KBM-7 (cell line): Measurements from ENCODE around the gene SUN5.
"Not testable (repeated sequence)": the region's sequence is repeated elsewhere in the genome, so short reads cannot be mapped to it uniquely, and the experiment has no call there.

Experiments
- DNase-seq: peaks from one replicate; pipeline ENCODE4 v3.0.0-alpha.2; 2015
- in situ Hi-C: fragments of 300-500 bp; cut with MboI; formaldehyde crosslinking; loops from 2 replicates; pipeline ENCODE4 v1.14.3; 2020; ENCODE audit warnings: low sequenced_read_pairs, low pct_unique_long_range_greater_than_20kb, mixed read lengths

SUN5 gene, protein sequence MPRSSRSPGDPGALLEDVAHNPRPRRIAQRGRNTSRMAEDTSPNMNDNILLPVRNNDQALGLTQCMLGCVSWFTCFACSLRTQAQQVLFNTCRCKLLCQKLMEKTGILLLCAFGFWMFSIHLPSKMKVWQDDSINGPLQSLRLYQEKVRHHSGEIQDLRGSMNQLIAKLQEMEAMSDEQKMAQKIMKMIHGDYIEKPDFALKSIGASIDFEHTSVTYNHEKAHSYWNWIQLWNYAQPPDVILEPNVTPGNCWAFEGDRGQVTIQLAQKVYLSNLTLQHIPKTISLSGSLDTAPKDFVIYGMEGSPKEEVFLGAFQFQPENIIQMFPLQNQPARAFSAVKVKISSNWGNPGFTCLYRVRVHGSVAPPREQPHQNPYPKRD

GRCh38 chr20:33004141-33004751 lies at the start of gene SUN5:
SUN5 (minus strand) TSS chr20:33004433; CDS start chr20:33004340, 93 bp downstream.
- in situ Hi-C loops, result no loop called here
- no peak for DNase-seq

DNA sequence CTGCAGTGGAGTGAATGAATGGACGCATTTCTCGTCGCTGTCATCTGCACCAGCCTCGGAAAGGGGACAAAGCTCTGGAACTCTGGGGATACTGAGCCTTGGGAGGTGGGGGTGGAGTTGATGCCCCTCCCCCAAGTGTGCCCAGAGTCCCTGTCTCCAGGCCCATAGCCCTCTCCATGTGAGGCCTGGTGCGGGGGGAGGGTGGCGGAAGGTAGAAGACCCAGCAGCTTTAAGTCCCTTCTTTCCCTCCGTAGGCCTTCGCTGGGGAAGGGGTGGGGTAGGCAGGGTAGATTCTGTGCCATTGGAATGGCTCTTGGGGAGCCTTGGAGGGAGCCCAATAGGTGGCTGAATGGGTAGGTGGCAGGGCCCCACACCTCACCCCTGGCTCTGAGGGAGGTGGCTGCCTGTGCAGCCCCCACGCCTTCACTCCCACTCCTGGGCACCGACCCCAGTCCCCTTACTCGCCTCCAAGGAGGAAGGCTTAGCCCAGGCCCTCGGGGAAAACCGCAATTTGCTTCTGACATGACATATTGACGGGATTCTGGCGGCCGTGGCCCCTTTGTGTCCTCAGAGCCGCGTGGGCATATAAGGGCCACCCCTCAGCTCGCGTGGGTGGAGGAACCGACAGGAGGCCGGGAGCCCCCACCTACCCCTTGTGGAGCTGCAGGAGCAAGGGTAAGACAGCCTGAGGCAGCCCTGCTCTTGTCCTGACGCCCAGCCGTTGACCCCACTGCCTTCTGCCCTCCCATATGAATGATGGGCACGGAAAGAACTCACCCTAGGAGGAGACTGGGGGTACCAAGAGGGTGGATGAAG lies 49.3 kb upstream of the SUN5 start, which contains the start of gene BPIFB3:
Gene BPIFB3, plus strand, starts transcription at position 613 of the 816 bp plus-strand sequence. CDS start 1,533 bp downstream, outside the sequence.
- no peak for DNase-seq
- in situ Hi-C loops, result no loop called here

GRCh38 chr20:33051333-33051732 lies 47.1 kb upstream of the SUN5 start:
- DNase-seq, result no peak
- in situ Hi-C loops, result no loop called here

DNA sequence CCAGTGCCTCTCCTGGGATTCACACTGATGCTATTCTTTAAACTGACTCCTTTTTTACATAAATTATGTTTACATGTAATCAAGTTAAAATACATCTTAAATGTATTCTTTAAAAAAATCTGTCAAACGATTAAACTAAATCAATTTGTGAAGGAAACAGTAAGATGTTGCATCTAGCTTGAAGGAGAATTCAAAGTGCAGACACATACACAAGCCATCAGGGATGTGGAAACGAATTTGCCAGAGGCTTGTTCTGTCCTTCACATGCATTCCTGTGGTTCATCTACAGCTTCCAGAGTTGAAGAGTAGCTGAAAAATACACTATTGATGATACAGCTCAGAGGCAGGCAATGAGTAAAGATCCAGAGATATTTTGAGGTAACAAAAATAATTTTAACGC lies 42.2 kb upstream of the SUN5 start:
- in situ Hi-C loops, result no loop called here

GRCh38 chr20:33045129-33045721 lies 41.0 kb upstream of the SUN5 start:
- DNase-seq, in situ Hi-C loops: not testable (repeated sequence)

More for the DNA sequence above, 42.2 kb upstream of the SUN5 start:
- DNase-seq, result no peak

DNA sequence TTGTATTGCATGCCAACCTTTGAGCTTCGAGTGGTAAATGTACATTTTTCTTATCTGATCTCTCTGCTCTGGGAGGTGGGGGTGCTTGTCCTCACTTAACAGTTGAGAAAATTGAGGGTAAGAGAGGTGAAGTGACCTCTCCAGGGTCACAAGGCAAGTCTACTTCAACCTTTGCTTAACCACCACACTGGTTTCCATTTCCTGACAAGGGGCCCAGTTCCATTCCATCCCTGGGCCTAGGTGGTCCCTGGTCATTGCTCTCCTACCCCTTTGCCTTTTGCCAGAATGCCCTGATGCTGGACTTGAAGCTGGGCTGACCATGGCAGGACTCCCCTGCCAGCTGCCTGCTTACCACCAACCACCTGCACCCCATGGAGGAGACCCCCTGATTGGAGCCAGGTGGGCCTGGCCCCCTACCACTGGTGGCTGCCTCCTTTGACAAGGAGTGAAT lies 39.5 kb upstream of the SUN5 start:
- in situ Hi-C loops, result no loop called here
- DNase-seq, result no peak

GRCh38 chr20:33042983-33043730 lies 38.9 kb upstream of the SUN5 start:
- in situ Hi-C loops, result no loop called here
- no peak for DNase-seq

GRCh38 chr20:33042430-33042829 lies 38.2 kb upstream of the SUN5 start:
- in situ Hi-C loops, result no loop called here
- no peak for DNase-seq

- in situ Hi-C loops, result no loop called here
- DNase-seq, result no peak
These were observed 34.0 kb upstream of the SUN5 start for GRCh38 chr20:33038243-33038642.

GRCh38 chr20:33037456-33037855 lies 33.2 kb upstream of the SUN5 start:
- no peak for DNase-seq
- in situ Hi-C loops, result no loop called here

GRCh38 chr20:33034901-33035492 lies 30.8 kb upstream of the SUN5 start:
- no peak for DNase-seq
- in situ Hi-C loops, result no loop called here

DNA sequence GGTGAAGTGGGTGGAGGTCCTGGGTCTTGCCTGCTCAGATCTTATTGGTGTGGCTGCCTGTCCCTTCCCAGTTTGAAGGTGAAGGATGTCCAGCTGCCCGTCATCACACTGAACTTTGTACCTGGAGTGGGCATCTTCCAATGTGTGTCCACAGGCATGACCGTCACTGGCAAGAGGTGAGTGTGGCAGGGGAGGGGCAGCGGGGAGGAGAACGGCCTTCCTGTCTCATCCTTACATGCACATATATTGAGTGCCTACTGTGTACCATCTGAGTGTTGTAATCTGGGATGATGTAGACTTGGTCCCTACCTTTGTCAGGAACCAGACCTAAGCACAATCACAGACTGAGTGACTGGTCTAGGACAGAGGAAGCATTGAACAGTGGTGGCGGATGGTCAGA lies 29.9 kb upstream of the SUN5 start:
- no peak for DNase-seq
- in situ Hi-C loops, result no loop called here

DNA sequence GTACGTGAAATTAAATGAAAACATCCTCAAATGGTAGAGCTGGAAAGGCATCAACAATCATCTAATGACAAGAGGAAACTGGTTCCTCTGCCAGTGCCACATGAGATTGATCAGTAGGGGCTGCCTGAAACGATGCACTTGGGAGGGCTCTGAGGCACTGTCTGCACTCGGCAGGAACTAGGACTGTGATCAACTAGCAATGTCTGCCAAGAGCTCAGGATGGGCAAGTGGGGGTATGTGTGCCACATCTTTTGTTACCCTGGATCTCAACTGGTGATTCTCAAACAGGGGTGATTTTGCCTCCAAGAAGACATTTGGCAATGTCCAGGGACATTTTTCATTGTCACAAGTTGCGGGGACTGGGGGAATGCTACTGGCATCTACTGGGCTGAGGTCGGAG lies 29.1 kb upstream of the SUN5 start:
- in situ Hi-C loops, result no loop called here
- DNase-seq, result no peak

- no peak for DNase-seq
These were observed 28.3 kb upstream of the SUN5 start for GRCh38 chr20:33032555-33032954.

GRCh38 chr20:33031531-33031930 lies 27.3 kb upstream of the SUN5 start, which contains the start of gene BPIFB6:
BPIFB6 (plus strand) TSS chr20:33031648; CDS start chr20:33031648, 0 bp downstream.
- DNase-seq, result no peak
- in situ Hi-C loops, result no loop called here

More at GRCh38 chr20:33032555-33032954, 28.3 kb upstream of the SUN5 start:
- in situ Hi-C loops, result no loop called here

- DNase-seq, result no peak
- in situ Hi-C loops, result no loop called here
These were observed 26.3 kb upstream of the SUN5 start for GRCh38 chr20:33030569-33030968.

DNA sequence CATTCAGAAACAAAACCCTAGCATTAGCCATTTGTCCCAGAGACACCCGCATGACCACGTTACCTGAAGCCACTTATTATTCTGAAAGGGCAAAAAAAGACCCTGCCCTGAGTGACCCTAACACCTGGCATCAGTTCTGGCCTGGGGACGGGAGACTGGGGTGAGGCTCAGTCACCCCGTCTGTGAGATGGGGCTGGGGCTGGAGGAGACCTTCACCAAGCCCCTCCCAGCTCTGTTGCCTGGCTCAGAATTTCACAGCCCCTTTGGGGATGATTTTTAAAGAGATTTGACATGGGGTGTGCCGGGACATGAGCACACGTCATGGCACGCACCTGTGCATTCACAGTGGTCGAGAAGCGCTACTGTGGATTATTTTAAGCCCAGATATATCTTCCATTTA lies 25.8 kb upstream of the SUN5 start:
- in situ Hi-C loops, result no loop called here

DNA sequence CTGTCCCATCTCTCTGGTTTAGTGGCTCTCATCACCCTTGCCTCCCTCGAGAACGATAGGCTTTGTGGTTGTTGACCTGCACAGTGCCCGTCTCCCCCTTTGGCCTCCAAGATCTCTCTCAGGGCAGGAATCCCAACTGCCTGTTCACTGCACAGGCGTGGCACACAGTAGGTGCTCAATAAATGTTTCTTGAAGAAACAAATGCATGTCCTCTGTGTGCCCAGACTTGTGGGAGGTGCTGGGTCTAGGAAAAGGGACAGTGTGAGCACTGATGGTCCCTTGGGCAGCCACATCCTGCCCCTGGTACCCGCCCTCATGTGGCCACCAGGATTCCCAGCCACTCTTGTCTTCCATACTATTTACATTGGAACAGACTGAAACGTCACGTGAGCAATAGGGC lies 24.6 kb upstream of the SUN5 start:
- no peak for DNase-seq
- in situ Hi-C loops, result no loop called here

More for the DNA sequence above, 25.8 kb upstream of the SUN5 start:
- DNase-seq, result no peak
